SU-DHL-6 (cell line): ENCODE results near the gene MRPL2.

ENCODE experiments used
- H2AFZ ChIP-seq: fragments of 200-600 bp; sonication (generic); 2 replicates; pipeline ENCODE4 v1.6.1; 2014; ENCODE audit warnings: low read depth, mild to moderate bottlenecking, moderate library complexity, mixed read lengths, antibody characterized with exemption, low read length; ENCODE audit not compliant: severe bottlenecking
- H3F3A ChIP-seq: fragments of 200-600 bp; shearing (Covaris generic); 2 replicates; pipeline ENCODE4 v1.6.0; 2016; ENCODE audit warnings: antibody characterized with exemption, mild to moderate bottlenecking; ENCODE audit not compliant: insufficient read depth
- H3K27ac ChIP-seq: fragments of 200-600 bp; sonication (generic); 2 replicates; pipeline ENCODE4 v1.5.1; 2016; ENCODE audit warnings: low read depth, mild to moderate bottlenecking, low read length, moderate library complexity, mixed read lengths
- H3K27me3 ChIP-seq: fragments of 200-600 bp; sonication (generic), shearing (Covaris generic); 2 replicates; pipeline ENCODE4 v1.6.0; 2014; ENCODE audit warnings: mild to moderate bottlenecking, low read length
- H3K36me3 ChIP-seq: fragments of 200-600 bp; sonication (generic); 2 replicates; pipeline ENCODE4 v1.6.1; 2014; ENCODE audit warnings: mild to moderate bottlenecking, low read length, mixed read lengths
- H3K4me2 ChIP-seq: fragments of 300-600, 200-600 bp; shearing (Covaris generic), sonication (generic); 2 replicates; pipeline ENCODE4 v1.6.0; 2014; ENCODE audit warnings: low read length, low read depth, mild to moderate bottlenecking; ENCODE audit not compliant: poor library complexity, severe bottlenecking
- H3K4me3 ChIP-seq: fragments of 200-600 bp; sonication (generic); 2 replicates; pipeline ENCODE4 v1.5.1; 2014; ENCODE audit warnings: antibody characterized with exemption, low read length, mild to moderate bottlenecking, mixed read lengths; ENCODE audit not compliant: insufficient read depth, poor library complexity, severe bottlenecking
- H3K79me2 ChIP-seq: fragments of 200-600 bp; sonication (generic); 2 replicates; pipeline ENCODE4 v1.6.1; 2014; ENCODE audit warnings: mild to moderate bottlenecking, low read length, moderate library complexity; ENCODE audit not compliant: insufficient read depth
- H3K9ac ChIP-seq: fragments of 200-600 bp; sonication (generic); 2 replicates; pipeline ENCODE4 v1.7.0; 2014; ENCODE audit warnings: mild to moderate bottlenecking, low read length
- H3K9me2 ChIP-seq: fragments of 200-600 bp; sonication (generic); replicated peaks from 2 replicates; pipeline ENCODE4 v1.6.1; 2014; ENCODE audit warnings: low read length; ENCODE audit not compliant: insufficient read depth
- H3K9me3 ChIP-seq: fragments of 200-600 bp; sonication (generic); 2 replicates; pipeline ENCODE4 v1.6.1; 2014; ENCODE audit warnings: low read length, mixed read lengths; ENCODE audit not compliant: insufficient read depth
- H4K20me1 ChIP-seq: fragments of 200-600 bp; sonication (generic); 2 replicates; pipeline ENCODE4 v1.6.1; 2014; ENCODE audit warnings: low read depth, mild to moderate bottlenecking, antibody characterized with exemption, low read length, moderate library complexity, mixed read lengths
- CTCF ChIP-seq: fragments of 200-600 bp; sonication (generic); IDR thresholded peaks from one replicate; pipeline ENCODE4 v1.5.1; 2017; ENCODE audit warnings: antibody characterized with exemption, mild to moderate bottlenecking, low read length, moderate library complexity; ENCODE audit not compliant: insufficient read depth, poor library complexity, severe bottlenecking
- EZH2phosphoT487 ChIP-seq: fragments of 200-600 bp; sonication (generic), shearing (Covaris generic); conservative IDR thresholded peaks from 2 replicates; pipeline ENCODE4 v1.6.1; 2018; ENCODE audit warnings: mild to moderate bottlenecking, antibody characterized with exemption, low read length, moderate library complexity, mixed read lengths

The MRPL2 gene

DNA sequence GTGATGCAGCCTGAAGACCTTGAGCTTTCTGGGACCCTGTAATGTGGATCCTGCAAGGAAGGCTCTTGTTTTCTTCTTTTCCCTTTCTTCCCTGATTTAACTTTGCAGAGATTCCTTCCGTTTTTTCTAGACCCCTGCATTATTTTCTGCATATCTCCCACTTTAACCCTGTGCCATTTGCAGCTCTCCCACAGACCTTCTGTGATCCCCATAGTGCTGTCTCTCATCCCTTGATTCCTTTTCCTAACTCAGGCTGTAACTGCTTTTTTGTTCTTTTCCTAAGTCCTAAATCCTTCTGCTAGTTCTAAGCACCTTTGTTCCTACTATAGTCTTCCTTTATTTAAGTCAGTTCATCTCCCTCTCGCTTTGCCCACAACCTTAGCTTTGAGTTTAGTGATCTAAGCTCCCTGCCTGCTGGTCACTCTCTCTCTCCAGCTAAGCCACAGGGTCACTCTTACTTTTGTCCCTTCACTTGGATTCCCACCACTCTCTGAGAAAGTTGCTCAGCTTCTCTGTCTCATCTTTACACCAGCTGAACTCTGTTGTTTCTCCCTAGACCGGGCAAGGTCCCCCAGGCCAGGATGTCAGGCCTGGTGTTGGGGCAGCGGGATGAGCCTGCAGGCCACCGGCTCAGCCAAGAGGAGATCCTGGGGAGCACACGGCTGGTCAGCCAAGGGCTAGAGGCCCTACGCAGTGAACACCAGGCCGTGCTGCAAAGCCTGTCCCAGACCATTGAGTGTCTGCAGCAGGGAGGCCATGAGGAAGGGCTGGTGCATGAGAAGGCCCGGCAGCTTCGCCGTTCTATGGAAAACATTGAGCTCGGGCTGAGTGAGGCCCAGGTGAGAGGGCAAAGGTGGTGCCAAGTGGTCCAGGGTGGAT is 1.8 kb upstream of the MRPL2 start:
- Histone ChIP-seq H3K36me3 (no peaks in the 10 kb centered on the region), H4K20me1 (no peaks in the 10 kb centered on the region), H3K79me2 (peaks cover 15% of the 10 kb centered on the region), H3K9ac (peak overlapping the region; percentile 86; the same call in 1 of the 2 replicates), H3K4me3 (no peak overlapping the region), H2AFZ (no peak overlapping the region), H3F3A (no peaks in the 10 kb centered on the region), H3K27me3 (no peaks in the 10 kb centered on the region), H3K9me2 (no peaks in the 10 kb centered on the region), H3K4me2 (peak overlapping the region; percentile 71), H3K27ac (no peak overlapping the region), H3K9me3 (no peaks in the 10 kb centered on the region)
- TF ChIP-seq CTCF (no peak), EZH2phosphoT487 (no peak)

- Histone ChIP-seq H3K27ac (no peak overlapping the region), H3K27me3 (no peaks in the 10 kb centered on the region)
Measured at GRCh38 chr6:43060034-43060754, 960 bp upstream of the MRPL2 start.

DNA sequence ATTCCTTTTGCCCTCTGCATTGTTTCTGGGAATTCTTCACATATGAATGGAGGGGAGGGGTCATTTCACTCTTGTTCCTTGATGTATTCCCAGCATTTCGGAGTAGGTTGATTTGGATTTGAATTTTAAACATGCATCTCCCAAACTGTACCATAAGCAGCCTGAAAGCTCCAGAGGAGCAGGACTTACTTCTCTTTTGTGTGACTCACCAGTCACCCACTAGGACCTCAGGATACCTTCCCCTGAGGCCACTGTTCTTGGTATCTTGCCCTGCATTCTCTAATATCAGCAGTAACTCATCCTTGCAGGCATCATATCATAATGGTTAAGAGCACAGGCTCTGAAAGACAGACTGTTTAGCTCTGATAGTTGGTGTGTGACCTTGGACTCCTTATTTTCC is 703 bp downstream of the MRPL2 start:
- H3K4me2 ChIP-seq, result peak overlapping the region; percentile 85

More at GRCh38 chr6:43060034-43060754, 960 bp upstream of the MRPL2 start:
- H3F3A ChIP-seq, result no peaks in the 10 kb centered on the region
- no peak for TF ChIP-seq CTCF
- no peak for TF ChIP-seq EZH2phosphoT487
- H3K9me2 ChIP-seq, result no peaks in the 10 kb centered on the region
- H3K36me3 ChIP-seq, result no peaks in the 10 kb centered on the region
- H2AFZ ChIP-seq, result peak overlapping the region; percentile 85
- H3K4me3 ChIP-seq, result peak overlapping the region; percentile 87
- peak overlapping the region; percentile 86 for H3K9ac ChIP-seq
- peak overlapping the region; percentile 71 for H3K4me2 ChIP-seq
- H3K9me3 ChIP-seq, result no peaks in the 10 kb centered on the region
- H3K79me2 ChIP-seq, result peaks cover 15% of the 10 kb centered on the region
- no peaks in the 10 kb centered on the region for H4K20me1 ChIP-seq

More for the DNA sequence above, 703 bp downstream of the MRPL2 start:
- Histone ChIP-seq H3K4me3 (peak overlapping the region; percentile 87), H2AFZ (no peak overlapping the region), H3K36me3 (no peaks in the 10 kb centered on the region), H3F3A (0 out of 2 replicates have a peak, but pooled peaks cover 4% of the 10 kb centered on the region), H3K9me2 (no peaks in the 10 kb centered on the region), H3K27me3 (no peaks in the 10 kb centered on the region), H4K20me1 (no peaks in the 10 kb centered on the region), H3K9ac (peak overlapping the region; percentile 86), H3K27ac (no peak overlapping the region), H3K9me3 (no peaks in the 10 kb centered on the region), H3K79me2 (peaks cover 15% of the 10 kb centered on the region)
- no peak for TF ChIP-seq CTCF
- no peak for TF ChIP-seq EZH2phosphoT487
